SH-SY5Y (cell line): ENCODE results near the gene PLXNA3.

Experiments
- GATA2 ChIP-seq: IDR thresholded peaks from 2 replicates; pipeline ENCODE4 v1.6.1; 2011; ENCODE audit warnings: mild to moderate bottlenecking, low read depth, low read length
- GATA3 ChIP-seq: IDR thresholded peaks from 2 replicates; pipeline ENCODE4 v1.6.1; 2011; ENCODE audit warnings: low read depth, mild to moderate bottlenecking, low read length, moderate library complexity

Gene PLXNA3

GRCh38 chrX:154487518-154488290, 29.6 kb downstream of the PLXNA3 start:
- no peak for TF ChIP-seq GATA2
- TF ChIP-seq GATA3: no peak

GRCh38 chrX:154488336-154489075, 30.4 kb downstream of the PLXNA3 start:
- no peak for TF ChIP-seq GATA3
- TF ChIP-seq GATA2: no peak

- TF ChIP-seq GATA2 (no peak), GATA3 (no peak)
Measured at GRCh38 chrX:154489182-154489581, 31.1 kb downstream of the PLXNA3 start.

- TF ChIP-seq GATA3 (no peak), GATA2 (no peak)
Measured at GRCh38 chrX:154490021-154490413, 31.9 kb downstream of the PLXNA3 start.

- no peak for TF ChIP-seq GATA2
Measured at GRCh38 chrX:154490414-154491083, 32.5 kb downstream of the PLXNA3 start, which contains the start of gene SLC10A3. SLC10A3 (minus strand) TSS chrX:154490629; CDS start chrX:154488940, 1,689 bp downstream.

GRCh38 chrX:154494715-154495114, 36.6 kb downstream of the PLXNA3 start:
- TF ChIP-seq GATA2 (no peak), GATA3 (no peak)

GRCh38 chrX:154495472-154495922, 37.4 kb downstream of the PLXNA3 start:
- no peak for TF ChIP-seq GATA2

- TF ChIP-seq GATA2: no peak
- no peak for TF ChIP-seq GATA3
Measured at GRCh38 chrX:154502098-154502497, 44.0 kb downstream of the PLXNA3 start.

GRCh38 chrX:154502989-154503388, 44.9 kb downstream of the PLXNA3 start:
- TF ChIP-seq GATA2 (no peak), GATA3 (no peak)

GRCh38 chrX:154505734-154506133, 47.7 kb downstream of the PLXNA3 start:
- no peak for TF ChIP-seq GATA3
- no peak for TF ChIP-seq GATA2

GRCh38 chrX:154506483-154507332, 48.6 kb downstream of the PLXNA3 start:
- TF ChIP-seq GATA2 (no peak), GATA3 (no peak)

- no peak for TF ChIP-seq GATA2
- TF ChIP-seq GATA3: no peak
Measured at GRCh38 chrX:154507673-154508383, 49.7 kb downstream of the PLXNA3 start.

GRCh38 chrX:154508384-154508745, 50.3 kb downstream of the PLXNA3 start:
- no peak for TF ChIP-seq GATA3
- no peak for TF ChIP-seq GATA2
